ENCODE data around the gene PCSK5. TPM values are rescaled to one million over a fixed set of nuclear protein-coding genes. Genes with fewer than 3 reads are reported as not detected.

The PCSK5 gene
- polyA plus RNA-seq, 1 experiment: 1.6 TPM

GRCh38 chr9:76192013-76192412 is 301.5 kb downstream of the PCSK5 start:
- Histone ChIP-seq H3K9me3 (ENCODE audit: control insufficient read depth, insufficient read depth, low read length) (no peaks in the 10 kb centered on the region), H3K27ac (ENCODE audit: low read depth, low read length) (no peak overlapping the region), H3K4me3 (ENCODE audit: low read depth, low read length) (no peak overlapping the region), H3K27me3 (ENCODE audit: control insufficient read depth, insufficient read depth, low read length) (no peaks in the 10 kb centered on the region)
- ChIA-PET CTCF (no interaction called here), POLR2A (no interaction called here)
- DNase-seq (ENCODE audit: low read depth, low spot score): no peak
- no peak for TF ChIP-seq CTCF (IDR thresholded peaks at IDR 0.05; ENCODE audit: low read depth, low read length)

GRCh38 chr9:76194896-76195295 is 304.4 kb downstream of the PCSK5 start:
- POLR2A ChIA-PET: no interaction called here
- TF ChIP-seq CTCF (IDR thresholded peaks at IDR 0.05; ENCODE audit: low read depth, low read length): no peak
- CTCF ChIA-PET: no interaction called here

GRCh38 chr9:76198336-76198735 is 307.9 kb downstream of the PCSK5 start:
- no peak overlapping the region for H3K27ac ChIP-seq (ENCODE audit: low read depth, low read length)
- POLR2A ChIA-PET: no interaction called here
- CTCF ChIA-PET: interaction anchor here (1.4 kb wide), 1 partner anchor 9 kb away, joined by 3 read pairs; no protein-coding TSS in a partner anchor
- no peaks in the 10 kb centered on the region for H3K9me3 ChIP-seq (ENCODE audit: control insufficient read depth, insufficient read depth, low read length)
- H3K4me3 ChIP-seq (ENCODE audit: low read depth, low read length): no peak overlapping the region
- no peak for DNase-seq (ENCODE audit: low read depth, low spot score)
- no peak for TF ChIP-seq CTCF (IDR thresholded peaks at IDR 0.05; ENCODE audit: low read depth, low read length)
- H3K27me3 ChIP-seq (ENCODE audit: control insufficient read depth, insufficient read depth, low read length): no peaks in the 10 kb centered on the region

More at GRCh38 chr9:76194896-76195295, 304.4 kb downstream of the PCSK5 start:
- no peaks in the 10 kb centered on the region for H3K9me3 ChIP-seq (ENCODE audit: control insufficient read depth, insufficient read depth, low read length)
- H3K27me3 ChIP-seq (ENCODE audit: control insufficient read depth, insufficient read depth, low read length): no peaks in the 10 kb centered on the region
- no peak for DNase-seq (ENCODE audit: low read depth, low spot score)
- no peak overlapping the region for H3K27ac ChIP-seq (ENCODE audit: low read depth, low read length)
- no peak overlapping the region for H3K4me3 ChIP-seq (ENCODE audit: low read depth, low read length)

- Histone ChIP-seq H3K27me3 (ENCODE audit: control insufficient read depth, insufficient read depth, low read length) (peaks cover 3% of the 10 kb centered on the region), H3K4me3 (ENCODE audit: low read depth, low read length) (no peak overlapping the region), H3K27ac (ENCODE audit: low read depth, low read length) (no peak overlapping the region), H3K9me3 (ENCODE audit: control insufficient read depth, insufficient read depth, low read length) (no peaks in the 10 kb centered on the region)
- DNase-seq (ENCODE audit: low read depth, low spot score): no peak
- ChIA-PET CTCF (no interaction called here), POLR2A (no interaction called here)
- no peak for TF ChIP-seq CTCF (IDR thresholded peaks at IDR 0.05; ENCODE audit: low read depth, low read length)
Measured at GRCh38 chr9:76200315-76200714, 309.8 kb downstream of the PCSK5 start.

- no peak for DNase-seq (ENCODE audit: low read depth, low spot score)
- H3K27me3 ChIP-seq (ENCODE audit: control insufficient read depth, insufficient read depth, low read length): peaks cover 3% of the 10 kb centered on the region
- H3K9me3 ChIP-seq (ENCODE audit: control insufficient read depth, insufficient read depth, low read length): no peaks in the 10 kb centered on the region
- POLR2A ChIA-PET: no interaction called here
- no peak overlapping the region for H3K27ac ChIP-seq (ENCODE audit: low read depth, low read length)
- H3K4me3 ChIP-seq (ENCODE audit: low read depth, low read length): no peak overlapping the region
- TF ChIP-seq CTCF (IDR thresholded peaks at IDR 0.05; ENCODE audit: low read depth, low read length): no peak
- CTCF ChIA-PET: no interaction called here
Measured at GRCh38 chr9:76200745-76201144, 310.3 kb downstream of the PCSK5 start.
